Measurements from ENCODE around the gene CNDP1. TPM values are rescaled to one million over a fixed set of nuclear protein-coding genes. Genes with fewer than 3 reads are reported as not detected.

The CNDP1 gene
- total RNA-seq, 5 donors from 2014 or later (not counting 1 experiment from before 2014, with no cell fraction given): 0.16 to 0.76 TPM; not detected in 3

- H3K36me3 Mint-ChIP-seq: no peaks in the 10 kb centered on the region
- H3K4me1 Mint-ChIP-seq: no peaks in the 10 kb centered on the region
- Histone ChIP-seq H3K36me3 (ENCODE audit: control insufficient read depth in 2 of 2, extremely low read depth in 1 of 2, insufficient read depth in 1 of 2, low read length in 1 of 2) (no peaks in the 10 kb centered on the region), H3K4me1 (ENCODE audit: control insufficient read depth in 1 of 2, extremely low read depth in 1 of 2, insufficient read depth in 2 of 2, low read length in 2 of 2) (no peaks in the 10 kb centered on the region), H3K27ac (ENCODE audit: low read length) (no peak overlapping the region), H3K9me3 (no peaks in the 10 kb centered on the region), H3K4me3 (ENCODE audit: control insufficient read depth in 1 of 2, extremely low read depth in 1 of 2, low read length in 1 of 2) (no peak overlapping the region), H3K27me3 (replicated peaks in 1 of 2; ENCODE audit: control insufficient read depth in 2 of 2, extremely low read depth in 1 of 2, insufficient read depth in 2 of 2, low read length in 1 of 2) (peaks cover 0 to 17% of the 10 kb centered on the region in 2 experiments)
- ChIA-PET POLR2A (no interaction called here), CTCF (no interaction called here)
- no peak overlapping the region for H3K4me3 Mint-ChIP-seq
- 53% methylated on average over 7 of the region's 9 CpGs for WGBS (ENCODE audit: insufficient coverage)
- H3K27me3 Mint-ChIP-seq: peaks cover 2 to 10% of the 10 kb centered on the region in 2 donors
- DNase-seq: no peak
- no peak for ATAC-seq (replicated peaks in 1 of 4)
- peaks cover 0 to 15% (median 7%) of the 10 kb centered on the region in 3 donors for H3K9me3 Mint-ChIP-seq
- H3K27ac Mint-ChIP-seq: no peak overlapping the region
Observed at GRCh38 chr18:74546751-74547530, 12.6 kb downstream of the CNDP1 start.

GRCh38 chr18:74547860-74548259, 13.6 kb downstream of the CNDP1 start:
- DNase-seq (no peak), ATAC-seq (replicated peaks in 1 of 4) (no peak)
- CTCF ChIA-PET: no interaction called here
- Histone ChIP-seq H3K4me3 (ENCODE audit: control insufficient read depth in 1 of 2, extremely low read depth in 1 of 2, low read length in 1 of 2) (no peak overlapping the region), H3K27me3 (replicated peaks in 1 of 2; ENCODE audit: control insufficient read depth in 2 of 2, extremely low read depth in 1 of 2, insufficient read depth in 2 of 2, low read length in 1 of 2) (peaks cover 0 to 17% of the 10 kb centered on the region in 2 experiments), H3K4me1 (ENCODE audit: control insufficient read depth in 1 of 2, extremely low read depth in 1 of 2, insufficient read depth in 2 of 2, low read length in 2 of 2) (no peaks in the 10 kb centered on the region), H3K36me3 (ENCODE audit: control insufficient read depth in 2 of 2, extremely low read depth in 1 of 2, insufficient read depth in 1 of 2, low read length in 1 of 2) (no peaks in the 10 kb centered on the region), H3K27ac (ENCODE audit: low read length) (no peak overlapping the region), H3K9me3 (no peaks in the 10 kb centered on the region)
- Mint-ChIP-seq H3K9me3 (peaks cover 0 to 15% (median 7%) of the 10 kb centered on the region in 3 donors), H3K4me3 (no peak overlapping the region), H3K4me1 (no peaks in the 10 kb centered on the region), H3K36me3 (no peaks in the 10 kb centered on the region), H3K27me3 (peaks cover 2 to 10% of the 10 kb centered on the region in 2 donors), H3K27ac (no peak overlapping the region)
- POLR2A ChIA-PET: no interaction called here
- 100% methylated on average over 1 of the region's 7 CpGs for WGBS (ENCODE audit: insufficient coverage)

- H3K27ac Mint-ChIP-seq: no peak overlapping the region
- ATAC-seq (replicated peaks in 1 of 4): no peak
- H3K27me3 Mint-ChIP-seq: peaks cover 10 to 15% of the 10 kb centered on the region in 2 donors
- Histone ChIP-seq H3K4me1 (ENCODE audit: control insufficient read depth in 1 of 2, extremely low read depth in 1 of 2, insufficient read depth in 2 of 2, low read length in 2 of 2) (no peaks in the 10 kb centered on the region), H3K36me3 (ENCODE audit: control insufficient read depth in 2 of 2, extremely low read depth in 1 of 2, insufficient read depth in 1 of 2, low read length in 1 of 2) (no peaks in the 10 kb centered on the region), H3K4me3 (ENCODE audit: control insufficient read depth in 1 of 2, extremely low read depth in 1 of 2, low read length in 1 of 2) (no peak overlapping the region), H3K27ac (ENCODE audit: low read length) (no peak overlapping the region), H3K27me3 (replicated peaks in 1 of 2; ENCODE audit: control insufficient read depth in 2 of 2, extremely low read depth in 1 of 2, insufficient read depth in 2 of 2, low read length in 1 of 2) (peaks cover 0 to 17% of the 10 kb centered on the region in 2 experiments), H3K9me3 (no peaks in the 10 kb centered on the region)
- no peaks in the 10 kb centered on the region for H3K4me1 Mint-ChIP-seq
- H3K4me3 Mint-ChIP-seq: no peak overlapping the region
- ChIA-PET POLR2A (interaction anchor here in 1 of 2 donors (0.6 kb wide), 1 partner anchor 1722 kb away, joined by 11 read pairs; no protein-coding TSS in a partner anchor), CTCF (interaction anchor here (0.8 to 1.1 kb wide), 2 partner anchors 12 to 351 kb away, joined by 3 to 5 read pairs; no protein-coding TSS in a partner anchor)
- DNase-seq: no peak
- H3K9me3 Mint-ChIP-seq: peaks cover 0 to 15% (median 7%) of the 10 kb centered on the region in 3 donors
- WGBS (ENCODE audit: insufficient coverage): 100% methylated on average over 1 of the region's 1 CpG
- H3K36me3 Mint-ChIP-seq: no peaks in the 10 kb centered on the region
Observed at GRCh38 chr18:74549591-74550104, 15.3 kb downstream of the CNDP1 start.

GRCh38 chr18:74550886-74551285, 16.6 kb downstream of the CNDP1 start:
- no peak overlapping the region for H3K4me3 ChIP-seq (ENCODE audit: control insufficient read depth in 1 of 2, extremely low read depth in 1 of 2, low read length in 1 of 2)
- Mint-ChIP-seq H3K4me3 (no peak overlapping the region), H3K27me3 (peaks cover 11 to 16% of the 10 kb centered on the region in 2 donors), H3K36me3 (no peaks in the 10 kb centered on the region), H3K4me1 (no peaks in the 10 kb centered on the region), H3K9me3 (peaks cover 0 to 15% (median 7%) of the 10 kb centered on the region in 3 donors), H3K27ac (no peak overlapping the region)
- POLR2A ChIA-PET: no interaction called here
- H3K4me1 ChIP-seq (ENCODE audit: control insufficient read depth in 1 of 2, extremely low read depth in 1 of 2, insufficient read depth in 2 of 2, low read length in 2 of 2): no peaks in the 10 kb centered on the region
- DNase-seq (no peak), ATAC-seq (replicated peaks in 1 of 4) (no peak)
- CTCF ChIA-PET: interaction anchor here (0.6 to 1.6 kb wide), 10 partner anchors 11 to 407 kb away, joined by 3 to 23 read pairs (median 4); no protein-coding TSS in a partner anchor
- peaks cover 0 to 18% of the 10 kb centered on the region in 2 experiments for H3K27me3 ChIP-seq (replicated peaks in 1 of 2; ENCODE audit: control insufficient read depth in 2 of 2, extremely low read depth in 1 of 2, insufficient read depth in 2 of 2, low read length in 1 of 2)
- no peaks in the 10 kb centered on the region for H3K36me3 ChIP-seq (ENCODE audit: control insufficient read depth in 2 of 2, extremely low read depth in 1 of 2, insufficient read depth in 1 of 2, low read length in 1 of 2)
- H3K27ac ChIP-seq (ENCODE audit: low read length): no peak overlapping the region
- no peaks in the 10 kb centered on the region for H3K9me3 ChIP-seq
- 95% methylated on average over 4 of the region's 6 CpGs for WGBS (ENCODE audit: insufficient coverage)

DNA sequence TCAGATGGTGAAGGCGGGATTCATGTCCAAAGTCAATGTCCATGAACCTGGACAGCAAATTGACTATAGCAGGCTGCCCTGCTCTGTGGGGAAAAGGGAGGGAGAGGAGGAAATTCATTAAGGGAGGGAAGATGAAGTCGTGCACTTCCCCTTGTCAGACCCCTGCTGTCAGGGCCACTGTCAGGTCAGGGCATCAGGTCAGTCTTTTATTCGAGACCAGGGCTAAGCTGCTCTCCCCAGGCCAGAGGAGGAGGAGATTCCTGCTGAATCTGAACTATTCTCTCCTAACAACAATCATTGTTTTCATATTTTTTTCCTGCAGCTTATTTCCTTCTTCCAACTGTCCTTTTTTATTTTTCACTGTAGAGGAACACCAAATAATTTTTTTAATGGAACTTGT, 17.2 kb downstream of the CNDP1 start:
- Histone ChIP-seq H3K36me3 (ENCODE audit: control insufficient read depth in 2 of 2, extremely low read depth in 1 of 2, insufficient read depth in 1 of 2, low read length in 1 of 2) (no peaks in the 10 kb centered on the region), H3K27me3 (replicated peaks in 1 of 2; ENCODE audit: control insufficient read depth in 2 of 2, extremely low read depth in 1 of 2, insufficient read depth in 2 of 2, low read length in 1 of 2) (peaks cover 0 to 16% of the 10 kb centered on the region in 2 experiments), H3K4me1 (ENCODE audit: control insufficient read depth in 1 of 2, extremely low read depth in 1 of 2, insufficient read depth in 2 of 2, low read length in 2 of 2) (no peaks in the 10 kb centered on the region), H3K4me3 (ENCODE audit: control insufficient read depth in 1 of 2, extremely low read depth in 1 of 2, low read length in 1 of 2) (no peak overlapping the region), H3K27ac (ENCODE audit: low read length) (no peak overlapping the region), H3K9me3 (no peaks in the 10 kb centered on the region)
- Mint-ChIP-seq H3K4me1 (no peaks in the 10 kb centered on the region), H3K36me3 (no peaks in the 10 kb centered on the region), H3K9me3 (peaks cover 0 to 15% (median 7%) of the 10 kb centered on the region in 3 donors), H3K4me3 (no peak overlapping the region), H3K27me3 (peaks cover 14 to 16% of the 10 kb centered on the region in 2 donors), H3K27ac (no peak overlapping the region)
- CTCF ChIA-PET: interaction anchor here (0.5 to 1.6 kb wide), 42 partner anchors 9 to 1834 kb away, joined by 3 to 32 read pairs (median 4); no protein-coding TSS in a partner anchor
- DNase-seq (no peak), ATAC-seq (replicated peaks in 1 of 4) (no peak)
- POLR2A ChIA-PET: interaction anchor here in 1 of 2 donors (0.6 kb wide), 1 partner anchor 98 kb away, joined by 3 read pairs; no protein-coding TSS in a partner anchor
- 67% methylated on average over 1 of the region's 3 CpGs for WGBS (ENCODE audit: insufficient coverage)

GRCh38 chr18:74551936-74552555, 17.7 kb downstream of the CNDP1 start:
- no peak overlapping the region for H3K27ac Mint-ChIP-seq

More at GRCh38 chr18:74551936-74552555, 17.7 kb downstream of the CNDP1 start:
- ChIA-PET POLR2A (interaction anchor here in 1 of 2 donors (0.6 kb wide), 1 partner anchor 99 kb away, joined by 3 read pairs; no protein-coding TSS in a partner anchor), CTCF (interaction anchor here (0.5 to 1.6 kb wide), 46 partner anchors 8 to 1835 kb away, joined by 3 to 32 read pairs (median 4); no protein-coding TSS in a partner anchor)
- Histone ChIP-seq H3K4me3 (ENCODE audit: control insufficient read depth in 1 of 2, extremely low read depth in 1 of 2, low read length in 1 of 2) (no peak overlapping the region), H3K4me1 (ENCODE audit: control insufficient read depth in 1 of 2, extremely low read depth in 1 of 2, insufficient read depth in 2 of 2, low read length in 2 of 2) (no peaks in the 10 kb centered on the region), H3K36me3 (ENCODE audit: control insufficient read depth in 2 of 2, extremely low read depth in 1 of 2, insufficient read depth in 1 of 2, low read length in 1 of 2) (no peaks in the 10 kb centered on the region), H3K27me3 (replicated peaks in 1 of 2; ENCODE audit: control insufficient read depth in 2 of 2, extremely low read depth in 1 of 2, insufficient read depth in 2 of 2, low read length in 1 of 2) (peaks cover 0 to 17% of the 10 kb centered on the region in 2 experiments), H3K9me3 (no peaks in the 10 kb centered on the region), H3K27ac (ENCODE audit: low read length) (no peak overlapping the region)
- DNase-seq (peak; percentile 40 to 89 (median 66)), ATAC-seq (replicated peaks in 1 of 4) (peak; percentile 88 to 95 (median 92))
- peaks cover 0 to 15% (median 7%) of the 10 kb centered on the region in 3 donors for H3K9me3 Mint-ChIP-seq
- H3K4me3 Mint-ChIP-seq: no peak overlapping the region
- WGBS (ENCODE audit: insufficient coverage): 41% methylated on average over 3 of the region's 5 CpGs
- no peaks in the 10 kb centered on the region for H3K36me3 Mint-ChIP-seq
- peaks cover 15 to 16% of the 10 kb centered on the region in 2 donors for H3K27me3 Mint-ChIP-seq
- no peaks in the 10 kb centered on the region for H3K4me1 Mint-ChIP-seq
